AG10803 (cell line): ENCODE data around the gene CMYA5.
A peak's percentile ranks its signal among the peaks of the same experiment; 100 is the strongest.

Experiments used
- DNase-seq: peaks from one replicate; pipeline ENCODE4 v3.0.0; 2010; ENCODE audit warnings: low read depth
- H3K4me3 ChIP-seq: 2 replicates; pipeline ENCODE4 v1.5.1; 2011; ENCODE audit warnings: mild to moderate bottlenecking, low read length, control low read depth
- TF ChIP-seq, protein P1 (sequence below): conservative IDR thresholded peaks from 2 replicates; pipeline ENCODE4 v1.5.1; 2011; ENCODE audit warnings: mild to moderate bottlenecking, low read length, control low read depth, inconsistent platforms

The CMYA5 gene

DNA sequence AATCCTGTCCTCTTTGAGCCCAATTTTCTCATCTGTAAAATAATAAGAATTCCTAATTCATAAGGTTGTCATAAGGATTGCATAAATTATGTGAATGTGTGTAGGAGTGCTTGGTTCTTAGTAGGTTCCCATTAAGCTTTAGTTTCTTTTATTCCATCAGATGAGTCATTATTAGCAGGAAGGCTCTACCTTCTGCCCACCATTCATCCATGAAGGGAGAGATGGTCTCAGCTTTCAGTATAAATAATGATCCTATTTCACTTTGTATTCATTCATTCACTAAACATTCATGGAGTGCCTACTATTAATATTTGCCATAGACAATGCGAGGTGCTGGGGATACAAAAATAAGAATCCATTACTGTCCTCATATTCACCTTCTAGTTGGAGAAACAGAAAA is 3.0 kb downstream of the CMYA5 start:
- TF ChIP-seq, protein P1, sequence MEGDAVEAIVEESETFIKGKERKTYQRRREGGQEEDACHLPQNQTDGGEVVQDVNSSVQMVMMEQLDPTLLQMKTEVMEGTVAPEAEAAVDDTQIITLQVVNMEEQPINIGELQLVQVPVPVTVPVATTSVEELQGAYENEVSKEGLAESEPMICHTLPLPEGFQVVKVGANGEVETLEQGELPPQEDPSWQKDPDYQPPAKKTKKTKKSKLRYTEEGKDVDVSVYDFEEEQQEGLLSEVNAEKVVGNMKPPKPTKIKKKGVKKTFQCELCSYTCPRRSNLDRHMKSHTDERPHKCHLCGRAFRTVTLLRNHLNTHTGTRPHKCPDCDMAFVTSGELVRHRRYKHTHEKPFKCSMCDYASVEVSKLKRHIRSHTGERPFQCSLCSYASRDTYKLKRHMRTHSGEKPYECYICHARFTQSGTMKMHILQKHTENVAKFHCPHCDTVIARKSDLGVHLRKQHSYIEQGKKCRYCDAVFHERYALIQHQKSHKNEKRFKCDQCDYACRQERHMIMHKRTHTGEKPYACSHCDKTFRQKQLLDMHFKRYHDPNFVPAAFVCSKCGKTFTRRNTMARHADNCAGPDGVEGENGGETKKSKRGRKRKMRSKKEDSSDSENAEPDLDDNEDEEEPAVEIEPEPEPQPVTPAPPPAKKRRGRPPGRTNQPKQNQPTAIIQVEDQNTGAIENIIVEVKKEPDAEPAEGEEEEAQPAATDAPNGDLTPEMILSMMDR = no peak
- H3K4me3 ChIP-seq = no peak overlapping the region
- DNase-seq = no peak

DNA sequence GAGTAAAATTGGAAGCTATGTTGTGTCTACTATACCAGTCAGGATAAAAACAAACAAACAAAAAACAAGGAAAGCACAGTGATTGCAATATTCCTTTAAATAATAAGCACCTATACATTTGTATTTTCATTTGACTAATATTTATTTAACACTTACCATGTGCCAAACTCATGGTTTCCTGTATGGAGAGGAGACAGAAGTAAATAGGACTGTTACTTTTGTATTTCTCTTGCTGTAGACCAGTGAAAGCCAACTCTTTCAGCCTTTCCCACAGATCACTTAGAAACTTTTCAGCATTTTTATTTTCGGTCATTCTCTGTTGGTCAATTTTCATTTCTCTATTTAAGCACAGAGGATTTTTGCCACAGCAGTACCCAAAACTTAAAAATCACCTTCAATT is 4.5 kb downstream of the CMYA5 start:
- H3K4me3 ChIP-seq = no peak overlapping the region
- DNase-seq = no peak
- TF ChIP-seq, protein P1 = no peak

DNA sequence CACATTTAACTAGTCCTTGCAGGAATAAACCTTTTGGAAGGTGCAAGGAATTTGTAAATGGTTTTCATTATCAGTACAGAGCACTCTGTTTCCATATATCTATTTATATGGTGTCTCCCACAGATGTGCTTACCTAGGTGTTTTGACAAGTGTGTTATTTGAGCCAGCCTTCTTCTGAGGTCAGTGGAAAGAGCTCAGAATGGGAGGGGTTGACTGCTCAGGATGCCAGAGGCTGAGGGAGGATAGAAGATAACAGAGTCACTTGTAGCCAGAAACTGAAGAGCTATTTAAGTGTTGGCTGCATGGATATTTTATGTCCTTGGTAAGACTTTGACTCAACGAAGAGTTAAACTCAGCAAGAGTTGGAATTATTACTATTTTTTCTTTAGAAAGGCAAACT is 5.0 kb downstream of the CMYA5 start:
- H3K4me3 ChIP-seq = no peak overlapping the region
- no peak for DNase-seq
- TF ChIP-seq, protein P1 = no peak

DNA sequence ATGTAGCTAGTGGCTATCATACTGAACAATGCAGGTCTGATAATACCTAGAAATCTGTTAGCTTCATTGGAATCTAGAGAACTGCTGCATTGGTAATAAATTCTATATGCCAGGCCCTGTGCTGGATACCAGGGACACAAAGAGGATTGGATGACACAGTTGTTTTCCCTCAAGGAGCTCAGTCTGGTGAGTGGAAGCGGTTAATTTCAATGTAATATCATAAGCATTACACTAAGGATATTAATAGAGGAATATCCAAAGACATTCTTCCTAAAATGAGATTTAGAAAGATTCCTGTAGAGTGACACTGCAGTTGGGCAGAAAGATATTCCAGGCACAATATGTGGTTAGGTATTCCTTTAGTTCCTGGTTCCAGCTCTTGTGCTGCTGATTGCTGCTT is 5.9 kb downstream of the CMYA5 start:
- DNase-seq = no peak
- TF ChIP-seq, protein P1 = no peak
- no peak overlapping the region for H3K4me3 ChIP-seq

DNA sequence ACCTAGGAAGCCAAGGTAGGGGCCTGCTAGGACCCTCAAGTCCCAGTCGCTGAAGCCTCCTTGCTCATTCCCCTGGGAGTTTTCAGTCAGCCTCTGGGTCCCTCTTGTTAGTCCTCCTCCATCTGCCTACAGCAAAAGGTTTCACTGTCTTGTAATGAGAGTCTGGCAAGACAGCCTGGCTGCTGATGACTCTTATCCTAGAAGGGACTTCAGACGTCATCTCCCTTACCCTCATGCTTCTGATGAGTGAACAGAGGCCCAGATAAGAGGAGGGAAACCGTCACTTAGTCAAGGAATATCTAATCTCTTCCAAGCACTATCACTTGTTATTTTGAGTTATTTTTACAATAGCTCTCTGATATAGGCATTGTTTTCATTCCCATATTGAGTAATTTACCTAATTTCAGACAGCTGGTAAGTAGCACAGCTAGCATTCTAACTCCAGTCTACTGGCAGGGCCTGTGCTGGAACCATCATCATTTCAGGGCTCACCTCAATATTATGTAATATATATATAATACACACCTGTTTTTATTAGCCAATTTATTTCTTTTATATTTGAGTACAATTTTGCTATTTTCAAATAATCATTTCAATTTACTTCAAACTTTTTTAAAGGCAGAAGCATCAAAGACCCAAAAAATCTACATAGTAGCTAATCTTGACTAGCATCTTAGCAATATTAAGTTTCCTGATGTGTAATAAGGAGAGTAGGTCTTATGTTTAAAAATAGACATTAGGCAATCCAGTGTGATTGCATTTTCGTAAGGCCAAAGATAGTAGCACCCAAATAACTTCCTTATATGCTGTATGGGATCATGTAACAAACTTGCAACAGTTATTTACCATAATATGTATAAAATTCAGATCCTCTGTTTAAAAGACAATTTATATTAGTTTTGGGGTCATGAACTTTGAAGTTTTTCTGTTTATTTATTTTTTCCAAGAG is 7.9 kb downstream of the CMYA5 start:
- TF ChIP-seq, protein P1 = no peak
- no peak overlapping the region for H3K4me3 ChIP-seq
- peak; percentile 13 for DNase-seq

DNA sequence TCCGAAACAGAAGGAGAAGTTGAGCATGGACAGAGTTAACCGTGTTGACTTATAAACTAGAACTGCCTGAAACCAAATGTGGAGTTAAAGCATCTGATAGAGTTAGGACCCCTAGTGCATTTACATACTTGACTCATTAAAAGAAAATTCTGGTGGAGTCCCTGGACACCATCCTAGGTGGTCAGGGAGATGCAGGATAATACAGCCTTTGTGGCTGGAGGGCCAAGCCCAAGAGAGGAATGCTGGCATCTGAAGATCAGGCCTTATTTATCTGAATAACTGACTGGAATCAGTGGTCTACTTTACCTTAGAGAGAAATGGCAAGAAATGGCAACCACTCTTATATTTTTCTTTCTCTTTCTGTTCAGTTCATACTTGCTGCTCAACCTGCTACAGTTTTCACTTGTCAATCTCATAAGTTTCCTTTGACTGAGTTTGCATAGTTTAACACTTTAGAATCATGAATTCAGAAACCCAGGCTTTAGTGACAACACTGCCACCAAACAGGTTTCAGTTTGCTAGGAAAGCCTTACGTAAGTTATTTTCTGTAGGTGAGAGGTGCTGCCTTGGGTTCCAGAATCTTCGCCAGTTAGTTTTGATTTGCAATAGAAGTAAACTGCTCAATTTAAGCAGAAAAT is 10.2 kb downstream of the CMYA5 start:
- no peak for DNase-seq
- H3K4me3 ChIP-seq = no peak overlapping the region
- TF ChIP-seq, protein P1 = no peak
